Lower lobe of right lung (tissue), 2 donors: ENCODE measurements around the gene ASTL. TPM values are rescaled to one million over a fixed set of nuclear protein-coding genes. Genes with fewer than 3 reads are reported as not detected.

Source experiments
- ATAC-seq, 2 donors: fragments of 200-7000 bp; cut with Tn5 transposase; one replicate each; pipeline ENCODE4 v1.9.1; 2020 to 2022; ENCODE audit warnings: mild to moderate bottlenecking in 2 of 2, moderate library complexity in 2 of 2
- DNase-seq: peaks from one replicate; pipeline ENCODE4 v3.0.0-alpha.2; 2020
- H3K27ac ChIP-seq: fragments of 200-600 bp; one replicate; pipeline ENCODE4 v1.8.0; 2022
- H3K27me3 ChIP-seq: fragments of 200-600 bp; one replicate; pipeline ENCODE4 v1.8.0; 2022; ENCODE audit warnings: low read depth
- H3K36me3 ChIP-seq: fragments of 200-600 bp; one replicate; pipeline ENCODE4 v1.8.0; 2022; ENCODE audit warnings: mild to moderate bottlenecking
- H3K4me1 ChIP-seq: fragments of 200-600 bp; one replicate; pipeline ENCODE4 v1.8.0; 2022
- H3K4me3 ChIP-seq: fragments of 200-600 bp; one replicate; pipeline ENCODE4 v1.8.0; 2022; ENCODE audit warnings: mild to moderate bottlenecking
- H3K9me3 ChIP-seq: fragments of 200-600 bp; one replicate; pipeline ENCODE4 v1.8.0; 2022
- CTCF ChIP-seq: fragments of 200-600 bp; IDR thresholded peaks from one replicate; pipeline ENCODE4 v1.8.0; 2022; ENCODE audit warnings: antibody characterized with exemption, mild to moderate bottlenecking
- intact Hi-C: fragments of 100-400 bp; cut with DNase I; formaldehyde crosslinking; loops from one replicate; pipeline ENCODE4 v1.11.0; 2022
- total RNA-seq: library from RNA; stranded (reverse); fragmentation: NEBNext Ultra II Directional; extraction: Animal tissue kit (Norgen Biotek cat#: 25700); gene quantifications from one replicate; pipeline ENCODE4 v1.2.1, GENCODE V29; 2021
- donor health status: DM: no; HTN: yes; CAD: no; lungs with severe emphysema.

The ASTL gene
- total RNA-seq, 1 donor from 2014 or later = not detected

- Histone ChIP-seq H3K4me1 (peaks cover 4% of the 10 kb centered on the region), H3K9me3 (no peaks in the 10 kb centered on the region), H3K4me3 (no peak overlapping the region), H3K27ac (peak overlapping the region; percentile 60), H3K36me3 (no peaks in the 10 kb centered on the region), H3K27me3 (no peaks in the 10 kb centered on the region)
- TF ChIP-seq CTCF = no peak
- ATAC-seq (peak in 1 of 2 donors; percentile 11), DNase-seq (peak; percentile 30)
- intact Hi-C loops = no loop called here
These were observed 39.3 kb downstream of the ASTL start for GRCh38 chr2:96098900-96099590.

- peaks cover 4% of the 10 kb centered on the region for H3K4me1 ChIP-seq
- intact Hi-C loops = no loop called here
- no peak overlapping the region for H3K4me3 ChIP-seq
- peak overlapping the region; percentile 60 for H3K27ac ChIP-seq
- no peaks in the 10 kb centered on the region for H3K9me3 ChIP-seq
- no peaks in the 10 kb centered on the region for H3K27me3 ChIP-seq
- DNase-seq (peak; percentile 10), ATAC-seq (peak in 1 of 2 donors; percentile 18)
- no peaks in the 10 kb centered on the region for H3K36me3 ChIP-seq
- TF ChIP-seq CTCF = no peak
These were observed 40.1 kb downstream of the ASTL start for GRCh38 chr2:96097951-96098823.

GRCh38 chr2:96097441-96097840, 40.9 kb downstream of the ASTL start:
- DNase-seq (no peak), ATAC-seq (no peak)
- H3K27ac ChIP-seq = no peak overlapping the region
- no peaks in the 10 kb centered on the region for H3K36me3 ChIP-seq
- peaks cover 4% of the 10 kb centered on the region for H3K4me1 ChIP-seq
- no peaks in the 10 kb centered on the region for H3K9me3 ChIP-seq
- intact Hi-C loops = no loop called here
- no peak for TF ChIP-seq CTCF
- H3K27me3 ChIP-seq = no peaks in the 10 kb centered on the region
- no peak overlapping the region for H3K4me3 ChIP-seq

- ATAC-seq (no peak), DNase-seq (peak; percentile 24)
- H3K4me3 ChIP-seq = no peak overlapping the region
- no peak overlapping the region for H3K27ac ChIP-seq
- TF ChIP-seq CTCF = no peak
- H3K4me1 ChIP-seq = peaks cover 3% of the 10 kb centered on the region
- H3K9me3 ChIP-seq = no peaks in the 10 kb centered on the region
- no peaks in the 10 kb centered on the region for H3K27me3 ChIP-seq
- intact Hi-C loops = no loop called here
- no peaks in the 10 kb centered on the region for H3K36me3 ChIP-seq
These were observed 43.1 kb downstream of the ASTL start for GRCh38 chr2:96095116-96095636.

GRCh38 chr2:96093528-96093927, 44.8 kb downstream of the ASTL start:
- Histone ChIP-seq H3K27me3 (peaks cover 5% of the 10 kb centered on the region), H3K36me3 (no peaks in the 10 kb centered on the region), H3K9me3 (no peaks in the 10 kb centered on the region), H3K27ac (no peak overlapping the region), H3K4me3 (no peak overlapping the region), H3K4me1 (no peaks in the 10 kb centered on the region)
- DNase-seq (no peak), ATAC-seq (no peak)
- intact Hi-C loops = no loop called here
- TF ChIP-seq CTCF = no peak
